Measurements from ENCODE around the gene IRAK2.

DNA sequence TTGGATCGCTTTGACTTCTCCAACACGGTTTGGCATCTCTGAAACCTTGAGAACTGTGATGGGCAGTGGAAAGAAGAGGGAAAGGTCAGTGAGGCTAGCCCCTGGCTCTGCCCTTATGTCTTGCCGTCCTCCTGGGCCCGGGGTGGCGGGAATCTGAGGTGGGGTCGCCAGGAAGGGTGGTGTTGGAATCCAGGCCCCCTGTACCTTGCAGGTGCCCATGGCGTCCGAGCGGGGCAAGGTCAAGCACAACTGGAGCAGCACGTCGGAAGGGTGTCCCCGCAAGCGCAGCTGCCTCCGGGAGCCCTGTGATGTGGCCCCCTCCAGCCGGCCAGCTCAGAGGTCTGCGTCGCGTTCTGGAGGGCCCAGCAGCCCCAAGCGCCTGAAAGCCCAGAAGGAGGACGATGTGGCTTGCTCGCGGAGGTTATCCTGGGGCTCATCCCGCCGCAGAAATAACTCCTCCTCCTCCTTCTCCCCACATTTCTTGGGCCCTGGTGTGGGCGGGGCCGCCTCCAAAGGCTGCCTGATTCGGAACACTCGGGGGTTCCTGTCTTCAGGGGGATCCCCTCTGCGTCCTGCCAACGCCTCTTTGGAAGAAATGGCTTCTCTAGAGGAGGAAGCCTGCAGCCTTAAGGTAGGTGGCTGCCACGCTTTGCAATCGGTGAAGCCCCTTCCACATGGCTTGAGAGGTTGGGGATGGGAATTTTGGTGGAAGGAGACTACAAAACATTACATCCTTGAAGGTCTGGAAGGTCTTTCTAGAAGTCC lies 84.4 kb downstream of the IRAK2 start:
- TF ChIP-seq EZH2phosphoT487 (IDR thresholded peaks at IDR 0.05; ENCODE audit: borderline replicate concordance, low read length): no peak
- TF ChIP-seq, protein P1, sequence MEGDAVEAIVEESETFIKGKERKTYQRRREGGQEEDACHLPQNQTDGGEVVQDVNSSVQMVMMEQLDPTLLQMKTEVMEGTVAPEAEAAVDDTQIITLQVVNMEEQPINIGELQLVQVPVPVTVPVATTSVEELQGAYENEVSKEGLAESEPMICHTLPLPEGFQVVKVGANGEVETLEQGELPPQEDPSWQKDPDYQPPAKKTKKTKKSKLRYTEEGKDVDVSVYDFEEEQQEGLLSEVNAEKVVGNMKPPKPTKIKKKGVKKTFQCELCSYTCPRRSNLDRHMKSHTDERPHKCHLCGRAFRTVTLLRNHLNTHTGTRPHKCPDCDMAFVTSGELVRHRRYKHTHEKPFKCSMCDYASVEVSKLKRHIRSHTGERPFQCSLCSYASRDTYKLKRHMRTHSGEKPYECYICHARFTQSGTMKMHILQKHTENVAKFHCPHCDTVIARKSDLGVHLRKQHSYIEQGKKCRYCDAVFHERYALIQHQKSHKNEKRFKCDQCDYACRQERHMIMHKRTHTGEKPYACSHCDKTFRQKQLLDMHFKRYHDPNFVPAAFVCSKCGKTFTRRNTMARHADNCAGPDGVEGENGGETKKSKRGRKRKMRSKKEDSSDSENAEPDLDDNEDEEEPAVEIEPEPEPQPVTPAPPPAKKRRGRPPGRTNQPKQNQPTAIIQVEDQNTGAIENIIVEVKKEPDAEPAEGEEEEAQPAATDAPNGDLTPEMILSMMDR (conservative IDR thresholded peaks at IDR 0.05; ENCODE audit: low read depth, low read length): no peak
